Stimulated activated effector memory CD8-positive, alpha-beta T cell treated with anti-CD3 and anti-CD28 coated beads, Interleukin-12 subunit alpha, Interleukin-12 subunit beta, amount 100 ng/mL, for 72 hours (primary cell): ENCODE data around the gene PLEKHA6.
A peak's percentile ranks its signal among the peaks of the same experiment; 100 is the strongest.

Experiments used
- ATAC-seq: fragments of 150-1000 bp; cut with Tn5 transposase; 2 replicates; pipeline ENCODE4 v1.10.0; 2021
- DNase-seq, 2 donors: peaks; one replicate each; pipeline ENCODE4 v3.0.0; 2021 to 2022; ENCODE audit warnings: low spot score in 2 of 2
- H3K27ac Mint-ChIP-seq: one replicate; pipeline ENCODE4 v1.8.0; 2022; ENCODE audit warnings: mild to moderate bottlenecking, mixed read lengths
- H3K36me3 Mint-ChIP-seq: one replicate; pipeline ENCODE4 v1.8.0; 2022; ENCODE audit warnings: mild to moderate bottlenecking, mixed read lengths
- H3K4me1 Mint-ChIP-seq: one replicate; pipeline ENCODE4 v1.8.0; 2022; ENCODE audit warnings: mixed read lengths
- H3K4me3 Mint-ChIP-seq: one replicate; pipeline ENCODE4 v1.8.0; 2022; ENCODE audit warnings: mild to moderate bottlenecking, mixed read lengths
- H3K9me3 Mint-ChIP-seq: one replicate; pipeline ENCODE4 v1.8.0; 2022; ENCODE audit warnings: mixed read lengths

Gene PLEKHA6

GRCh38 chr1:204285436-204286305 lies 74.1 kb downstream of the PLEKHA6 start:
- no peaks in the 10 kb centered on the region for H3K9me3 Mint-ChIP-seq
- peak overlapping the region; percentile 71 for H3K4me3 Mint-ChIP-seq
- no peak for ATAC-seq
- no peaks in the 10 kb centered on the region for H3K36me3 Mint-ChIP-seq
- peaks cover 30% of the 10 kb centered on the region for H3K4me1 Mint-ChIP-seq
- H3K27ac Mint-ChIP-seq: peak overlapping the region; percentile 30
- no peak for DNase-seq

GRCh38 chr1:204284929-204285328 lies 74.8 kb downstream of the PLEKHA6 start:
- Mint-ChIP-seq H3K4me1 (peaks cover 30% of the 10 kb centered on the region), H3K36me3 (no peaks in the 10 kb centered on the region), H3K4me3 (no peak overlapping the region), H3K9me3 (no peaks in the 10 kb centered on the region), H3K27ac (no peak overlapping the region)
- ATAC-seq (no peak), DNase-seq (no peak)

DNA sequence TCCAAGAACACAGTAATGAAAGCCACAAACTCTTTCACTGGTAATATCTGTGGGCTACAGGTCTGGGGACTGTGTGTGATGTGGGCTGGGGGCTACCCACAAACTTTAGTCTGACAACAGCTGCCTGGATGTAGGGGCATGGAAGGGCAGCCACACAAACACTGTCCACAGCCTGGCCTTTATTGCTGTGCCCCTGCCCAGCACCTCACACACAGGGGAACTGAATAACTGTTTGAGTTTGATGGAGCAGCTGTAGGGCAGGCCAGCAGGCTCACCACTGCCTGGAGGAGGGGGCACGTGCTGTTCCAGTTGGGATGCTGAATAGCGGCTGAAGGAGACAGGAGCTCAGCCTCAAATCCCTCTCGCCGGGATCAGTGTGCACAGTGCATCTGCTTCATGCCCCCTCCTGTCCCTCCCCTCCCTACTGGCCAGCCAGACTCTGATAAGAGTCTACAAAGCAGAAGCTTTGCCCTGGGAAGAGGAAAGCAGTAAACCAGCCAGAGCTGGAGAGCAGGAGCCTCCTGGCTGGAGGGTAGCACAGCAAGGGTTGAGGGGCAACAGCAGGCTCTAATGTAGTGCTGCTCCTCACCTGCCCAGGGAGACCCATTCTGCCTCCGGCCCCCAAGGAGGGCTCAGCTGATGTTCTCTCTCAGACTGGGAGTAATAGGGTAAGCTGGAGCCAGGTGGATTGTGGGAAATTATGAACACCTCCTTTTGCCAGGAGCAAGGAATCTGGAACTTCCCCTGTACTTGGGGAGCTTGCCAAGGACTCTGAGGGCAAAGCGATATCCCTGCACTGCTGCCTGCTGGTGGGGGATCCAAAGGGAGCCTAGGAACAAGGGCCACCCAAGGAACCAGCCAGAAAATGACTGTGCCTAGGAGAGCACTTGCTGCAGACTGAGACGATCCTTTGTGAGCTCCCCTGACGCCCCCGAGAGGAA lies 75.7 kb downstream of the PLEKHA6 start:
- H3K27ac Mint-ChIP-seq: no peak overlapping the region

DNA sequence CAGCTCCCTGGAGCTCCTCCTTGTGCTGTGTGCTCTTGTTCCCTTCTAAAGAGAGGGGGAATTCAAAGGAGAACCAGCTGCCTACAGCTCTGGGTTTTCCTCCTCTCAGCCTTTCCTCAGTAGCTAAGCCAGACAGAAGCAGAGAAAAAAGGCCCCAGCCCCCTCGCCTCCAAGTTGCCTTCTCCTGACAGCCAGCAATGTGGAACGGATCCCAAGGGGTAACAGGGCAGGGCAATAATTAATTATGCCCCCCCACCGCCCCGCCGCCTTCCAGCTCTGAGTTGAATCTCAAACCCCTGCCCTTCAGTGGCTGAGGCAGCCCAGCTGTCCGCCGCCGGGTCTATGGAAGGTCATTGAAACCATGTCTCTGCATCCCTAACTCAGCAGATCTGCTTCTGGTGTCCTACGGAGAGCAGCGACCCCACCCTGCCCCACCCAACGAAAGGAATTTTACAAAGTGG lies 76.9 kb downstream of the PLEKHA6 start:
- H3K36me3 Mint-ChIP-seq: no peaks in the 10 kb centered on the region
- no peak overlapping the region for H3K4me3 Mint-ChIP-seq
- no peak for ATAC-seq
- H3K9me3 Mint-ChIP-seq: no peaks in the 10 kb centered on the region
- peak overlapping the region; percentile 41 for H3K27ac Mint-ChIP-seq
- DNase-seq: no peak
- H3K4me1 Mint-ChIP-seq: peaks cover 25% of the 10 kb centered on the region

More for the DNA sequence above, 75.7 kb downstream of the PLEKHA6 start:
- no peak overlapping the region for H3K4me3 Mint-ChIP-seq
- no peak for DNase-seq
- H3K9me3 Mint-ChIP-seq: no peaks in the 10 kb centered on the region
- peaks cover 30% of the 10 kb centered on the region for H3K4me1 Mint-ChIP-seq
- H3K36me3 Mint-ChIP-seq: no peaks in the 10 kb centered on the region
- no peak for ATAC-seq

GRCh38 chr1:204280099-204280961 lies 79.4 kb downstream of the PLEKHA6 start:
- Mint-ChIP-seq H3K9me3 (no peaks in the 10 kb centered on the region), H3K4me1 (peaks cover under 1% of the 10 kb centered on the region), H3K27ac (no peak overlapping the region), H3K36me3 (no peaks in the 10 kb centered on the region), H3K4me3 (no peak overlapping the region)
- ATAC-seq (no peak), DNase-seq (no peak)

- DNase-seq: no peak
- Mint-ChIP-seq H3K27ac (no peak overlapping the region), H3K36me3 (no peaks in the 10 kb centered on the region), H3K4me3 (no peak overlapping the region), H3K9me3 (no peaks in the 10 kb centered on the region), H3K4me1 (no peaks in the 10 kb centered on the region)
- no peak for ATAC-seq
Measured at GRCh38 chr1:204278958-204279357, 80.8 kb downstream of the PLEKHA6 start.

DNA sequence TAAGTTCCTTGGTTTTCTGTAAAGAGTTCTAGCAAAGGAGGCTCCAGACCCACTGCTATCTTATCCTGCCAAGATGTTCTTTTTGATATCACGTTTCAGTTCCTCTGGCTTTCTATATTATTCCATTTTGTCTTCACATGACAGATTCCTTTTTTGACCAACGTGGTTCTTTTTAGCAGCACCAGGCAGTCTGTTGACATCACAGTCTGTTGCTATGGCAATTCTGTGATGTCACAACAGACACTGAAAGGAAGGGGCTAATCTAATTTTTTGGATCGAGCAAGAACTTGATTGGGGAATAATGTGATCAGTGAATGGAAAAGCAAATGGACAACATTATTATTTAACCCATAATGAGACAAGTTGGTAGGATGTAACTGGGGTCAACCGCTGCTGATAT lies 81.5 kb downstream of the PLEKHA6 start:
- Mint-ChIP-seq H3K4me1 (no peaks in the 10 kb centered on the region), H3K4me3 (no peak overlapping the region), H3K9me3 (no peaks in the 10 kb centered on the region), H3K27ac (no peak overlapping the region), H3K36me3 (no peaks in the 10 kb centered on the region)
- ATAC-seq (no peak), DNase-seq (no peak)

DNA sequence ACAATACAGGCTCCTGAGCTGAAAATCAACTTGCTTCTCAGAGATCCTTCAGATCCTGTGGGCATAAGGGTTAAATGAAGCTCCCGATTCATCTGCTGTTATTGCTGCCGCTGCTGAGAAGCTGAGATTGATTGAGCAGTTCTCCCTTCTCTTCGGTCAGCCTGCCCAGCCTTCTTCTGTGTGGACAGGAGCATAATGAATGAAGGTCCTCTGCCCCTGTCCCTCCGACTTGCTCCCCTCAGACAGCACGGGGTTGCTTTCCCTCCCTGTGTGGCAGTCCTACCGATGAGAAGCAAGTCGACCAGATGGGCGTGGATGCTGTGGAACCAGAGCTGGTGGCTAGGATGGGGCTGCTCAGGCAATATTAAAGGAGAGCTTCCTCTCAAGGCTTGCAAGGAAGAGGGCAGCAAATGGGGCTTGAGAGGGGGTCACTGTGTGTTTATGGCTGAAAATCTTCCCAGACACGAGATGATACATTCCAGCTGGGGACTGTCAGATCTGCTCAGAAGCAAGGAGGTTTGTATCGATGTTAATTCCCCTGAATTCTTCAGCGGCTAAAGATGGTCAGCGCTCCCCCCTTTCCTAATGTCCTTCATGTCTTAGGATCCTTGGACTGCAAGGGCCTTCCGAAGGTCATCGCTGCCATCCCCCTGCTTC lies 82.0 kb downstream of the PLEKHA6 start:
- DNase-seq: no peak

GRCh38 chr1:204275695-204276370 lies 83.9 kb downstream of the PLEKHA6 start:
- no peaks in the 10 kb centered on the region for H3K4me1 Mint-ChIP-seq
- no peak overlapping the region for H3K4me3 Mint-ChIP-seq
- DNase-seq: no peak
- no peak for ATAC-seq
- H3K9me3 Mint-ChIP-seq: no peaks in the 10 kb centered on the region
- H3K36me3 Mint-ChIP-seq: no peaks in the 10 kb centered on the region
- no peak overlapping the region for H3K27ac Mint-ChIP-seq

More for the DNA sequence above, 82.0 kb downstream of the PLEKHA6 start:
- H3K4me1 Mint-ChIP-seq: no peaks in the 10 kb centered on the region
- H3K27ac Mint-ChIP-seq: no peak overlapping the region
- H3K4me3 Mint-ChIP-seq: no peak overlapping the region
- ATAC-seq: no peak
- no peaks in the 10 kb centered on the region for H3K9me3 Mint-ChIP-seq
- H3K36me3 Mint-ChIP-seq: no peaks in the 10 kb centered on the region

DNA sequence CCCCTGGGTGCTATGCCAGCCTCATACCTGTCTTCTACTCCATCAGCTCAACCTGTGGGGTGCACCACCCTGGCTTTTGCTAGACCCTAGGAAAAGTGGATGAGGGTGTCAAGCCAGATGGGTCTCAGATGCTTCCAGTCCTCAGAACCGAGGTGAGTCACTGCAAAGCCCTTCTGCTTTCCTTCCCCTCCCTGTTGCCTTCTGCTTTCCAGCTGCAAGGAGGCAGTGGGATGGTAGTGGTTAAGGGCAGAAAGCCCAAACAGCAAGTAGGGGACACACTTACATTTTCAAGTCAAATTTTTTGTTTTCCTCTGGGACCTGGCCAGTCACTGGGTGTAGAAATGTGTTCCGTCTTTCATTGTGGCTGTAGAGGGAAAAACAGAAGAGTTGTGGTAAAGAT lies 85.3 kb downstream of the PLEKHA6 start:
- Mint-ChIP-seq H3K27ac (no peak overlapping the region), H3K4me1 (no peaks in the 10 kb centered on the region), H3K9me3 (no peaks in the 10 kb centered on the region), H3K36me3 (no peaks in the 10 kb centered on the region), H3K4me3 (no peak overlapping the region)
- no peak for ATAC-seq
- DNase-seq: no peak

- no peak overlapping the region for H3K27ac Mint-ChIP-seq
- H3K4me3 Mint-ChIP-seq: no peak overlapping the region
- H3K4me1 Mint-ChIP-seq: no peaks in the 10 kb centered on the region
- DNase-seq: no peak
- no peak for ATAC-seq
- H3K9me3 Mint-ChIP-seq: no peaks in the 10 kb centered on the region
- no peaks in the 10 kb centered on the region for H3K36me3 Mint-ChIP-seq
Measured at GRCh38 chr1:204272505-204272904, 87.2 kb downstream of the PLEKHA6 start.

GRCh38 chr1:204271970-204272369 lies 87.8 kb downstream of the PLEKHA6 start:
- H3K4me1 Mint-ChIP-seq: no peaks in the 10 kb centered on the region
- DNase-seq: no peak
- H3K36me3 Mint-ChIP-seq: no peaks in the 10 kb centered on the region
- H3K27ac Mint-ChIP-seq: no peak overlapping the region
- no peak overlapping the region for H3K4me3 Mint-ChIP-seq
- H3K9me3 Mint-ChIP-seq: no peaks in the 10 kb centered on the region
- no peak for ATAC-seq

- ATAC-seq: no peak
Measured at GRCh38 chr1:204268101-204268500, 91.6 kb downstream of the PLEKHA6 start.

GRCh38 chr1:204267191-204267601 lies 92.5 kb downstream of the PLEKHA6 start:
- ATAC-seq (no peak), DNase-seq (no peak)
- H3K36me3 Mint-ChIP-seq: no peaks in the 10 kb centered on the region
- no peaks in the 10 kb centered on the region for H3K9me3 Mint-ChIP-seq
- no peak overlapping the region for H3K4me3 Mint-ChIP-seq
- no peak overlapping the region for H3K27ac Mint-ChIP-seq
- H3K4me1 Mint-ChIP-seq: no peaks in the 10 kb centered on the region

More at GRCh38 chr1:204268101-204268500, 91.6 kb downstream of the PLEKHA6 start:
- Mint-ChIP-seq H3K4me1 (no peaks in the 10 kb centered on the region), H3K36me3 (no peaks in the 10 kb centered on the region), H3K9me3 (no peaks in the 10 kb centered on the region), H3K27ac (no peak overlapping the region), H3K4me3 (no peak overlapping the region)
- no peak for DNase-seq
